GM11168 (cell line): ENCODE measurements around the gene EWSR1.

Source experiments
- in situ Hi-C: fragments of 300-500 bp; cut with MboI; formaldehyde crosslinking; loops from one replicate; pipeline ENCODE4 v1.12.0; 2022; ENCODE audit warnings: low sequenced_read_pairs; ENCODE audit not compliant: unreplicated experiment

The EWSR1 gene

DNA sequence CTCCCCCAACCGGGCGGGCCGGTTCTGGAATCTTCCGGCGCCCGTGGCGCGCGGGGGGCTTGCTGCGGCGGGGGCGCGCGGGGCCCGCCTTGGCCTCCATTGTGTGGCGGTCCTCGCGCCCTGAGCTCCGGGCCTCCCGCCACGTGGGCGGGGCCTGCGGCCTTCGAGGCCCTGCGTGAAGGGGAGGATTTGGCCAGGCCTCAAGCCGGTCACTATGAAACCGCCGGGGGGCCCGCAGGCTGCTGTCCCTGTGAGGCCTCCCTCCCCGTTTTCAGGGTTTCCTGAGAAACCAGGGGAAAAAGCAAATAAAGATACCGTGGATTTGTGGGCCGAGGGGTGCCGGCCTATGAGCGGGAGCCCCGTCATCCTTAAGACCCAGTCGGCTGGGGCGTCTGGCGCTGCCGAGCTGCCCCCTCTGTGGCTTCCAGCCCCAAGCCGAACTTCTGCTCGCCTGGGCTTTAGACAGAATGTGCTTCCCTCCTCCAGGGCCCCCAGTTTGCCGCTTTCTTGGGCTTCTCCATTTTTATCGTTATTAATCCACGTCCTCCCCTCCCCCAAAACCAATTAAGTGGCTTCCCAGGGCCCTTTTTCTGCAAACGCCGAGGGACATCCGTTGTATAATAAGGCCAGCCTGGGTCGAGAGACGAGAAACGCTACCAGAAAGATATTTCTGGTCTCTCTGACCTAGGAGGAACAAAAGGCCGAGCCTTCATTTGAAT, 602 bp downstream of the EWSR1 start:
- in situ Hi-C loops: no loop called here

DNA sequence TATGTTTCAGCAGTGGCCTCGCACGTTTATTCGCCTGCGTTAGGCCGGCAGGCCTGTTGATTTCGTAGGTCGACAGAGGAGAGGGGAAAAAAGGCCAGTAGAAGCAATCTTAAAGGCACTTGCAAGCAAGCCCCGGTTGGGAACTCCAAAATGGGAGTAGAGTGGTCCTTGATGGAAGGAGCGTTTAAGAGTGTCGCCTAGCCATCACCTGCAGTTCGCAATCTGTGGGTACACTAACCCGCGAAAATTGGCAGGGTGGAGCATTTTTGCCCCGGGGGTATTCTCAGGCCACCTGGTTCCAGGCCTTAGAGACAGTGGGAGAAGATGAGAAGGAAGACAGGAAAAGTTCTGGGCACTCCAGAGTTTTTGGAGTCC, 1.1 kb downstream of the EWSR1 start:
- in situ Hi-C loops: no loop called here

DNA sequence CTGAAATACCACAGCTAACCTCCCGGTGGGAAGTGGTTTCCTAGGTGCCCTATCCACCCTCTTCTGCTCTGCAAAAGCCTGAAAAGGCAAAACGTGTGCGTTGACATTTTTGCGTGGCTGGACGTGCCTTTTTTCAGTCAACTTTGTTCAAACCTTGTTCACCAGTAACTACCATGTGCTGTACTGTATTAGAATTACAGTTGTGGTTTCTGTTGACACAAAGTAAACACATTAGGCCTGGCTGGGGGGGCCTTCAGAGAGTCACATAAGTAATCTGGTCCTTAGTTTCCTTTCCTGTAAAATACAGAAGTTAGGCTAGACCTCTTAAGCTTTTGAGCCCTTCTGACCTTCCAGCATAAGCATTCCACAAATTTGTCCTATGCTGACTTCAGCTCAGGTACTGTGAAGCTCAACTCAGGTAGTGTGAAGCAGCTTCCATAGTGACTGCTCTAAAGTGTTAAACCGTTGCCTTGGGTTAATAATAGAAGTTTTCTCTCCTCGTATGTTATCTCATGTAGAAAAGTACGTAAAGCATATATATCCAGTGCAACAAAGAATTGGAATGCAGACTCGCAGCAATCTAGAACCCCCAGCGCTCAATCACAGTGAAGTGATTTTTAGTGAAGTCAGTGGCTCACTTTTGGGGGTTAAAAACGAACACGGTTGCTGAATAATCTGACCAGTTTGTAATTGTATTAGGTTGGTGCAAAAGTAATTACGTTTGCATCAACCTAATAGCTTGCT, 1.8 kb downstream of the EWSR1 start:
- in situ Hi-C loops: no loop called here

DNA sequence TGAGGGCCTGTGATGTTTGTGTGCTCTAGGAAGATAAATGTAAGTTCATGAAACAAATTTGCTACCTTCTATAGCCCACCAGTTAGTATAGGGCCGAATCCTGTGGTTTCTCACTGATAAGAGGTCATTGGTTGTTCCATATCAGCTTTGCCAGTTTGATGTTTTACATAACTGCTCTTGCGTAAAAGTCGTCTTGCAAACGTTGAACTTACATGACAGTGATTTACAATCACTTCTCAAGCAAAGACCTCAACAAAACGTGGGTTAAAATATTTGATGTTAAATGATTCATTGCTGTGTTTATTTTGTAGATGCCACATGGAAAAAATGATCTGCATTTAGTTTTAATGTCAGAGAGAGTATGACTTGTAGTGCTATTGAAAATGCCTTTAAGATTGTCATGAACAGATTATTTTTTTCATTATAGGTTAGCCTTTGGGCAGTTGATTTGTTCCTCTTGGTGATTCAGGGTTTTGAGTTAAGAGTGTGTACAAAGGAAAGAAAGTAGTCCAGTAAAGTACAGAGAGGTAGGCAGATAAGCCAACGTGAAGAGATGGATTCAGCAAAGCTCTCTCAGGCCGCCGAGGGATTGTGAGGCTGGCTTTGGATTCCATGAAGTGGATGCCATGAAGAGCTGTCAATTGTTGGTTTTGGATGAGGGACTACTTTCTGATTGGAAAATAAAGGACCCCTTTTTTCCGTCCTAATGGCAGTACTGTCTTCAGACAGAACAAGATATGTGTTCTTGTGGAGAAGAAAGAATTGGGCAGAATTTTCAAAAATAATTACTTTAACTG, 2.6 kb downstream of the EWSR1 start:
- in situ Hi-C loops: no loop called here

DNA sequence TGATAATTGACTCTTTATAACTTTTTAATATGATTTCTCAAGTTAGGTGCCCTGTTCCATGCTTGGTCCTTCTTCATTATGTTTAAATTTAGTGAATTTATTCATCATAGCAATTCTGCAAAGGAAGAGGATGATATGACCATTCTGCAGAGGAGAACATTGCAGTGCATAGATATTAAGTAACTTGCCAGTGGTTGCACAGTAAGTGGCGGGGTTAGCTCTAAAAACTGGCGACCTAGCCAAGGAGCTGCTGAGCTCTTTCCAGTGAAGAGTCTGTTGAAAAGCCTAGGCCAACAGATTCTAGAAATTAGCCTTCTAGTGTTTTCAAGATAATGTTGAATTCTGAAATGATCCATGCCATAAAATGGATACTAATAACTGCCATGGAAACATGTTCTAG, 4.6 kb downstream of the EWSR1 start:
- in situ Hi-C loops: no loop called here

- in situ Hi-C loops: no loop called here
These were observed 7.1 kb downstream of the EWSR1 start for GRCh38 chr22:29275167-29275566.

- in situ Hi-C loops: no loop called here
These were observed 7.9 kb downstream of the EWSR1 start for GRCh38 chr22:29275819-29276565.

DNA sequence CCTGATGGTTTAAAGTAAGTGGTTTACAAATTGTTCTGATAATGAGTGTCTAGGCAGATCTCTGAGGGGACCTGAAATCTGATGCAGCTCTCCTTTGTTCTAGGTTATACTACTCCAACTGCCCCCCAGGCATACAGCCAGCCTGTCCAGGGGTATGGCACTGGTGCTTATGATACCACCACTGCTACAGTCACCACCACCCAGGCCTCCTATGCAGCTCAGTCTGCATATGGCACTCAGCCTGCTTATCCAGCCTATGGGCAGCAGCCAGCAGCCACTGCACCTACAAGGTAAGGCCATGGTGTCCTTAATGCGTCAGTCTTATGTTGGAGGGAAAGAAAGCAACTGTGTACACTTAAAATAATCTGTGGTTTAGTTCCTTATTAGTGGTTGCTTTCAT, 9.9 kb downstream of the EWSR1 start:
- in situ Hi-C loops: no loop called here

- in situ Hi-C loops: no loop called here
These were observed 16.1 kb downstream of the EWSR1 start for GRCh38 chr22:29284196-29284595.

DNA sequence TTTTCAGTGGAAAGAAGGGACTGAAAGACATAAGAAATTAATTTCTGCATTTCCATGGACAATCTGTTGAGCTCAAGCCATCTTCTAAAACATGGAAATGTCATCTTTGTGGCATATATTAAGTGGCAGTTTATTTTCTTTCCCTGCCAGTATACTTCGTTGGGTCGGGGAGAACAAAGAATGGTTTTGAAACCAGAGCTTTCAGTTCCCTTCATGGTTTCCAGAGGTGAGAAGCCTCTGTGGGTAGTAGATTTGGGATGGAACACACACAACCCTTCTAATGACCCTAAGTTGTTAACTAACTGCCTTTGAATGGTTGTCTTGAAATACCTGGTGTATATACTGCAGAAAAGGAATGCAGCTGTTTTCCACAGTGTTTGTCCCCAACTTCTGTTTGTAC, 20.8 kb downstream of the EWSR1 start:
- in situ Hi-C loops: no loop called here

GRCh38 chr22:29290061-29290460, 22.0 kb downstream of the EWSR1 start:
- in situ Hi-C loops: no loop called here

DNA sequence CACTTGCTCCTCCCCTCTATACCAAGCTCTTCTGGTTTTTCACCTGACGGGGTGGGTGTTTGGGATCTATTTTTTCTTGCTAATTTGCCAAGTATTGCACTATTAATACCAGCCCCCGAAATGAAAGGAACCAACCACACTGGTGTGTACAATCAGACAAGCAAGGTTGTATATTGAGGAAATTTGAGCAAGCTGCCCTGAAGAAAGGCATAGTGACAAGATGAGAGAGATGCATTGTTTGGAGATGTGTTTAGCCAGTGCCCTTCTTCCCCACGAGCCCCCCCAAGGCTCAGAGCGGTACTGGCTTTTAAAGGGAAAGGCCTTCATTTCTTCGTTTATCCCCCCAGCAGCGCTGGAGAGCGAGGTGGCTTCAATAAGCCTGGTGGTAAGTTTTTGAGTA, 23.1 kb downstream of the EWSR1 start:
- in situ Hi-C loops: no loop called here

GRCh38 chr22:29292379-29292778, 24.3 kb downstream of the EWSR1 start:
- in situ Hi-C loops: no loop called here

GRCh38 chr22:29298641-29299040, 30.6 kb downstream of the EWSR1 start:
- in situ Hi-C loops: no loop called here

DNA sequence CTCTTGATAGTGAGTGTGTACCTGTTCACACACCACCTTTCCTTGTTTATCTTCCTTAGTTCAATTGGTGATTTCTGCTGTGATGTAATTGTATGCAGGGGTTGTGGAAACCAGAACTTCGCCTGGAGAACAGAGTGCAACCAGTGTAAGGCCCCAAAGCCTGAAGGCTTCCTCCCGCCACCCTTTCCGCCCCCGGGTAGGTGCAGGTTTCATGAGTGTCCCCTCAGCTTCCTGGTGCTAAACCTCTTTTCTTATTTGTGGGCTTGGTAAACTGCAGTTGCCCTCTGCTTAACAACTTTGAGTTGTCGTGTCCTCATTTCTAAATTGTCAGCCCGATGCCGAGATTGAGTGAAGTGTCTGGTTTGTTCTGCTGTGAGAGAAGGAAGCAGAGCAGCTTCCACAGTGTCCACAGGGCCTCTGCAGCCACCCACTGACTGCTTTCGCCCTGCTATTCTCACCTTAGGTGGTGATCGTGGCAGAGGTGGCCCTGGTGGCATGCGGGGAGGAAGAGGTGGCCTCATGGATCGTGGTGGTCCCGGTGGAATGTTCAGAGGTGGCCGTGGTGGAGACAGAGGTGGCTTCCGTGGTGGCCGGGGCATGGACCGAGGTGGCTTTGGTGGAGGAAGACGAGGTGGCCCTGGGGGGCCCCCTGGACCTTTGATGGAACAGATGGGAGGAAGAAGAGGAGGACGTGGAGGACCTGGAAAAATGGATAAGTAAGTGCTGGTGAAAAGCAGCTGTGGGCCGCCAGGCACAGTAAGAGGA, 31.2 kb downstream of the EWSR1 start:
- in situ Hi-C loops: no loop called here

DNA sequence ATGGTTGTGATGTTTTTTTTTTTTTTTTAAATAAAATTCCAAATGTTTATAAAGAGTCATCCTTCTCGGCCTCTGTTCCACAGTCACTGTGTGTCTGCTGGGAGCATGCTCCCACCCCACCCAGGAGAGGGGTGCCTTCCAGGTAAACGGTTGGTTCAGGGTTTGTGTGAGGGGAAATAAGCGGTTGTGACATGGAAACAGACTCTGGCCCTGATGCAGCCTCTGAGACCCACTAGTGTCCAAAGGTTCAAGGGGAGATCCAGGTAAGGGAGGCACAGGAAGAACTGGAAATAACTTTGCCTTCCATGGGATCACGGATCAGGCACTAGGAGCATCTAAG, 32.4 kb downstream of the EWSR1 start:
- in situ Hi-C loops: no loop called here

- in situ Hi-C loops: no loop called here
These were observed 32.9 kb downstream of the EWSR1 start for GRCh38 chr22:29300807-29301601.

- in situ Hi-C loops: no loop called here
These were observed 33.8 kb downstream of the EWSR1 start for GRCh38 chr22:29301716-29302401.

DNA sequence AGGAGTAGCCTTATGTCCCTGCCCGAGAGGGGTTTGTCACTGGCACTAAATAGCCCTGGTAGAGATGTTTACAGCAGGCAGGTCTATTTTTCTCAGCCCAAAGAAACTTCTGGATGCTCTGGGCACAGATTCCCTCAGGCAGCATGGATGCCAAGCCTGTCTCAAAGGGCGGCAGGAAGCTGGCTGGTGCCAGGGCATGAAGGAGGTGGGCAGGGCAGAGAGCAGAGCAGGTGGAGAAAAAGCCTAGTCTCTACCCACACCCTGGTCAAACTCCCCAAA, 34.3 kb downstream of the EWSR1 start:
- in situ Hi-C loops: no loop called here
